ENCODE measurements around the gene LRRC23. TPM values are rescaled to one million over a fixed set of nuclear protein-coding genes. Genes with fewer than 3 reads are reported as not detected.

LRRC23 gene
- total and polyA plus RNA-seq, 9 of the 15 experiments (the other 6 are each of a cell fraction or from before 2014, with no cell fraction given) = 2.2 to 7.0 (median 3.0) TPM

- TF ChIP-seq THRA (IDR thresholded peaks at IDR 0.05) = no peak
- TF ChIP-seq OTX1 (CRISPR knock-in tag; IDR thresholded peaks at IDR 0.05) = no peak
- no peak for TF ChIP-seq ZC3H11A (IDR thresholded peaks at IDR 0.05; ENCODE audit: low read depth, low read length)
- no peak for TF ChIP-seq RBM39 (optimal IDR thresholded peaks at IDR 0.05; ENCODE audit: low read depth, low read length)
- TF ChIP-seq GTF2A2 (tag; IDR thresholded peaks at IDR 0.05) = peak; percentile 85
- TF ChIP-seq ZNF354B (CRISPR knock-in tag; IDR thresholded peaks at IDR 0.05) = no peak
- TF ChIP-seq ZNF253 (CRISPR knock-in tag; conservative IDR thresholded peaks at IDR 0.05) = no peak
- TF ChIP-seq DNMT1 (IDR thresholded peaks at IDR 0.05) = no peak
- TF ChIP-seq HDAC2 (IDR thresholded peaks at IDR 0.05) = no peak
- no peak for TF ChIP-seq ERF (CRISPR knock-in tag; IDR thresholded peaks at IDR 0.05)
- peak; percentile 80 for TF ChIP-seq PML (IDR thresholded peaks at IDR 0.05; ENCODE audit: low read length)
- peak; percentile 39 to 46; a peak in 2 of 4 replicates for TF ChIP-seq SIN3A (IDR thresholded peaks at IDR 0.05; ENCODE audit: borderline replicate concordance in 2 of 2, control insufficient read depth in 1 of 2, low read depth in 2 of 2, low read length in 2 of 2)
- no peak for TF ChIP-seq RNF219 (CRISPR knock-in tag; IDR thresholded peaks at IDR 0.05)
- no peak for TF ChIP-seq REST (IDR thresholded peaks at IDR 0.05; ENCODE audit: borderline replicate concordance)
- 0 out of 2 replicates have a peak, but pooled peaks have one; percentile 39 for TF ChIP-seq REST (CRISPR knock-in tag; IDR thresholded peaks at IDR 0.05; ENCODE audit: low read depth)
- no peak for TF ChIP-seq ZNF699 (CRISPR knock-in tag; IDR thresholded peaks at IDR 0.05; ENCODE audit: insufficient replicate concordance)
- peak; percentile 67 for TF ChIP-seq CXXC5 (CRISPR knock-in tag; IDR thresholded peaks at IDR 0.05)
- peak; percentile 53; the same call in 1 of the 2 replicates for TF ChIP-seq ZBTB17 (CRISPR knock-in tag; IDR thresholded peaks at IDR 0.05)
Measured at GRCh38 chr12:6867413-6868210, 37.0 kb upstream of the LRRC23 start, which contains the start of gene TPI1 (continued).
